ENCODE data around the gene DCTN4.

DCTN4 gene

GRCh38 chr5:150734579-150735384, 24.0 kb downstream of the DCTN4 start:
- DNase-seq = peak; percentile 93 to 95

DNA sequence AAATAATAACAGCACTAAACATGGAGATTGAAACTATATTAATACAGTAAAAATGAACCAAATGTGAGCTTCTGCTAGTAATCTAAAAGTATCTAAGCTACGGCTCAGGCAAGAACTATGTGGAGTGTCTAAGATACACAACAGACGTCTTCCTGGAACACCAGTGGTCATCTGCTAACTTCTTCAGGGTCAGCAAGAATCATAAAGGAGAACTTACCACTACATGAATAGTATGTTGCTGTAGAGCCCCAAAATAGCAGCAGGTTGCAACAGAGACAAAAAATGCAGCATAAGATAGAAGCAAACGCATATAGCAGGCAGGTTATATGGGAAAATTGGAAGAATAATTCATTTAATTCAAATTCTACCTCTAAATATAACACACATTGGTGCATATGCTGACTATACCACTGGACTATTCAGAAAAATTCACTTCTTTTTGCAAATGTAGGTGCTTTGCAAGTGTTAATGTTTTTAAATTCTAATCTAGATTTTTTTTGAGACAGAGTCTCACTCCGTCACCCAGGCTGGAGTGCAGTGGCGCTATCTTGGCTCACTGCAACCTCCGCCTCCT, 27.1 kb downstream of the DCTN4 start:
- DNase-seq = no peak

- no peak for DNase-seq
These were observed 29.0 kb downstream of the DCTN4 start for GRCh38 chr5:150729859-150730258.

GRCh38 chr5:150723845-150724244, 35.0 kb downstream of the DCTN4 start:
- no peak for DNase-seq

DNA sequence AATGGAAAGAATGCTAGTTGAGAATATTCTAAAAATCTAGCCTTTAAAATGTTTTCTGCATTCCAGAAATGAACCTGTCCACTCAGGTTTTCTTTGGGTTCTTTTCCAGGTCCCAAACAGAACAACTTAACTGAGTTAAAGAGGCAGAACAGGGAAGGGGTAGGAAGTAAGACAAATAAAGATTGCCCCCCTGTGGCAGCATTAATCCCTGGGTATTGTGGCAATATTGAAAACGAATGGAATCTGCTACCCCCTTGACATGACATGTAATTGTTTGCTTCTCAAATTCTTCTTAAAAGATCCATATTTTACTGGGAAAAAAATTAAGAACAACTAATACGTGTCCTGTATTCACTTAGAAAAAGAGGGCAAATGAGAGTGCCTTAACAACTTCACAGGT, 48.7 kb downstream of the DCTN4 start:
- peak; percentile 31 to 56 for DNase-seq

GRCh38 chr5:150706776-150707390, 51.9 kb downstream of the DCTN4 start:
- no peak for DNase-seq

DNA sequence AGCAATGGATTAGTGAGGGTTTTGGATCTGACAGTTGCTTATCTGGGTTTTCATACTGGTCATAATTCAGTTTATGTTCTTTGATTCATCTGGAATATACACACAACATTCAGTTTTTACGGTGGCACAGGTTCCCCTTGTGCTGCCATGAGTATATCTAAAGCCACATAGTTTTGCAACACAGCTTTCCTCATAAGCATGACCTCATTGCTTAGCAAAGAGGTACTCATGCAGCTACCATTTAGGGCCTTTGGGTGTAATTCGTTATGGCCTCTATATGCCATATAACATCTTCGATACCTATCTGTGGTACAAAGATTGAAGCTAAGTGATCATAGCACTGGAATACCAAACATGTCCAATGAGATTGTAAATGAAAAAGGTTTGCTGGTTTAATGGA, 55.1 kb downstream of the DCTN4 start:
- DNase-seq = no peak

GRCh38 chr5:150700594-150701377, 58.0 kb downstream of the DCTN4 start, which contains the start of gene RBM22:
Gene RBM22, minus strand, starts transcription at chr5:150701062. Its CDS starts 77 bp downstream, at chr5:150700985.
- DNase-seq = peak; percentile 94 to 95

DNA sequence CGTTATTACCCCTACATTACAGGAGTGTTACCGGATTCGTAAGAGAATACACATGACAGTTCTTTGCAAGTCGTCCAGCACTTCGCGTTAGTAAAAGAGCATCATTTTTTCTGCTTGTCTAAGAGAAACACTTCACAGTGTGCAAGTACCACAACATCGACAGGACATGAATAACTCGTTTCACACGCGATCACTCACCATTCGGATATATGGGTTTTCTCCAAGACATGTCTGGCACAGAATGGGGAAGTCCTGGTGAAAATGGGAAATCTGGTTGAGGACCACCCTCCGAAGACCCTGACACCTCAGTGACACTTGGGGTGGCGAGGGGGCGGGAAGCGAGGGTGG, 58.6 kb downstream of the DCTN4 start:
- DNase-seq = no peak

- no peak for DNase-seq
These were observed 64.2 kb downstream of the DCTN4 start for GRCh38 chr5:150694612-150695011.

DNA sequence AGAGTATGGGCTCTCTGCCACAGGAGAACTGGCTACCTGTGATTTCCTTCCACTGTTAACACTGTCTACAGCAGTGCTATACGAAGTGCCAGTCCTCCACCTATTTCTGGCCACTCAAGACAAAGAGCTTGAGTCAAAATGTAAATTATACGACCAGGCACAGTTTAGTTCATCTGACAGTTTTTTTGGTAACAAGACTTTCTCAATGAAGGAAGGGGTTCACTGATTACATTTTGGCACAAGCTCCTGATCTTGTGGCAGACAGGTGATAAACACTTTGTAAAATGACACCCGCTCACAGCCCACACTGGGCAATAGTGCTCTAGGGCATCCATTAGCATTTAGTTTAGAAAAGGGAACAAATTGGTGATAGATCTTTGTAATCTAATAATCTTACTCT, 66.5 kb downstream of the DCTN4 start:
- DNase-seq = no peak

GRCh38 chr5:150690760-150691159, 68.1 kb downstream of the DCTN4 start:
- no peak for DNase-seq

GRCh38 chr5:150689120-150689519, 69.7 kb downstream of the DCTN4 start:
- no peak for DNase-seq

- no peak for DNase-seq
These were observed 82.2 kb downstream of the DCTN4 start for GRCh38 chr5:150676578-150676977.

GRCh38 chr5:150675069-150675468, 83.7 kb downstream of the DCTN4 start:
- DNase-seq = no peak

GRCh38 chr5:150674341-150674821, 84.4 kb downstream of the DCTN4 start:
- DNase-seq = no peak

GRCh38 chr5:150672884-150673275, 85.9 kb downstream of the DCTN4 start:
- no peak for DNase-seq

- peak; percentile 69 to 76 for DNase-seq
These were observed 86.5 kb downstream of the DCTN4 start for GRCh38 chr5:150672237-150672883.

- DNase-seq = peak; percentile 24 to 49
These were observed 87.1 kb downstream of the DCTN4 start for GRCh38 chr5:150671509-150672236.

GRCh38 chr5:150670948-150671310, 87.9 kb downstream of the DCTN4 start:
- no peak for DNase-seq

DNA sequence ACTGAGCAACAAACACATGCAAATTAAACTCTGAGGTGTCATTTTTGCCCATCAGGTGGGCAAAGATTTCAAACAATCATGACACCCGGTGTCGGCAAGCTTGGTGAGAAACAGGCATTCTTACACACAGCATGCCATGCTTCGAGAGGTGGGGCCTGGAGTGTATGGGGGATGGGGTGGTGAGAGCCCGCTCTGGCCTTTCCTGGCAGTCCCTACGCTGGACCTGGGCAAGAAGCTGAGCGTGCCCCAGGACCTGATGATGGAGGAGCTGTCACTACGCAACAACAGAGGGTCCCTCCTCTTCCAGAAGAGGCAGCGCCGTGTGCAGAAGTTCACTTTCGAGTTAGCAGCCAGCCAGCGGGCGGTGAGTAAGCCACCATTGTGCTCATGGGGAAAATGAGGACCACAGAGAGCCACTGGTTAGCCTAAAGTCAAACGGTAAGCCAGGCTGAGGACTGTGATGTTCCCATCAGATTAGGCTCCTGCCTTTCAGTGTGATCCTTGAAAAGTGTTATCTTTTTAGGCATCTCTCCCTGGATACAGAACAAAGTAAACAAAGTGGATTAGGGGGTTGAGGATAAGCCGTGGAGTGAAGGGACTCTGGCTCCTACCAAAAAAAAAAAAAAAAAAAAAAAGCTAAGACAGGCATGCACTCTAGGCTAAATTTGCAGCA, 88.4 kb downstream of the DCTN4 start:
- DNase-seq = no peak
